ENCODE results near the gene NEU4.

The NEU4 gene

GRCh38 chr2:241793385-241793784 lies 15.6 kb upstream of the NEU4 start:
- H3K4me3 ChIP-seq (ENCODE audit: low read length): no peak overlapping the region
- no peak for TF ChIP-seq CTCF (conservative IDR thresholded peaks at IDR 0.05; ENCODE audit: low read length)
- DNase-seq (ENCODE audit: low read depth): no peak

GRCh38 chr2:241794250-241794823 lies 14.7 kb upstream of the NEU4 start:
- DNase-seq (ENCODE audit: low read depth): no peak
- TF ChIP-seq CTCF (conservative IDR thresholded peaks at IDR 0.05; ENCODE audit: low read length): no peak
- H3K4me3 ChIP-seq (ENCODE audit: low read length): no peak overlapping the region

- no peak for DNase-seq (ENCODE audit: low read depth)
- no peak overlapping the region for H3K4me3 ChIP-seq (ENCODE audit: low read length)
- no peak for TF ChIP-seq CTCF (conservative IDR thresholded peaks at IDR 0.05; ENCODE audit: low read length)
Observed at GRCh38 chr2:241795021-241795999, 13.7 kb upstream of the NEU4 start.

- DNase-seq (ENCODE audit: low read depth): no peak
- TF ChIP-seq CTCF (conservative IDR thresholded peaks at IDR 0.05; ENCODE audit: low read length): no peak
- no peak overlapping the region for H3K4me3 ChIP-seq (ENCODE audit: low read length)
Observed at GRCh38 chr2:241796209-241796608, 12.8 kb upstream of the NEU4 start.

- no peak for TF ChIP-seq CTCF (conservative IDR thresholded peaks at IDR 0.05; ENCODE audit: low read length)
- no peak overlapping the region for H3K4me3 ChIP-seq (ENCODE audit: low read length)
- no peak for DNase-seq (ENCODE audit: low read depth)
Observed at GRCh38 chr2:241796610-241797138, 12.3 kb upstream of the NEU4 start.

- DNase-seq (ENCODE audit: low read depth): no peak
- H3K4me3 ChIP-seq (ENCODE audit: low read length): no peak overlapping the region
- TF ChIP-seq CTCF (conservative IDR thresholded peaks at IDR 0.05; ENCODE audit: low read length): no peak
Observed at GRCh38 chr2:241797441-241798080, 11.4 kb upstream of the NEU4 start.
